LNCaP clone FGC (cell line): ENCODE measurements around the gene PTTG2.

Experiments used
- DNase-seq: peaks from one replicate; pipeline ENCODE4 v3.0.0-alpha.2; 2011; ENCODE audit warnings: low read depth
- H3K4me3 ChIP-seq: 2 replicates; pipeline ENCODE4 v1.5.1; 2011; ENCODE audit warnings: mild to moderate bottlenecking, low read depth, low read length, control low read depth
- CTCF ChIP-seq: IDR thresholded peaks from 2 replicates; pipeline ENCODE4 v1.5.1; 2012; ENCODE audit warnings: mild to moderate bottlenecking; ENCODE audit not compliant: control insufficient read depth, insufficient read depth; ENCODE audit errors: extremely low read depth

PTTG2 gene

GRCh38 chr4:37999000-37999716 is 39.0 kb downstream of the PTTG2 start:
- H3K4me3 ChIP-seq: no peak overlapping the region
- DNase-seq: no peak
- TF ChIP-seq CTCF: no peak

DNA sequence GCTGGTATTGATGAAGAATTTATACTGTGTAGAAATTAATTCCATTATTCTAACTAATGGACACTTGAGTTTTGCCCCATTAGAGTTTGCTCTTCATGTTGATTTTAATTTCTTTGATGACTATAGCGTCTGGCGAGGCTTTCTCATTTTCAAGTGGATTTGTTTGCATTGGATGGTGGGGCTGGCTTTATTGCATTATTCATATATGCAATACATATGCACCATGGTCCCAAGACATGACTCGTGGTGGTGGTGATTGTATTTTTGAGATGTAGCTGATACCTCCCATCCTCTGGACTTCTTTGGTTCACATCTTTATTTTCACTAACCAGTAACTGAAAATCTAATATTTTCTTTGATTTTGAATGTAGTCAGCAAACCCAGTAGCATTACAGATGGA is 39.8 kb downstream of the PTTG2 start:
- H3K4me3 ChIP-seq: no peak overlapping the region
- DNase-seq: no peak
- no peak for TF ChIP-seq CTCF

DNA sequence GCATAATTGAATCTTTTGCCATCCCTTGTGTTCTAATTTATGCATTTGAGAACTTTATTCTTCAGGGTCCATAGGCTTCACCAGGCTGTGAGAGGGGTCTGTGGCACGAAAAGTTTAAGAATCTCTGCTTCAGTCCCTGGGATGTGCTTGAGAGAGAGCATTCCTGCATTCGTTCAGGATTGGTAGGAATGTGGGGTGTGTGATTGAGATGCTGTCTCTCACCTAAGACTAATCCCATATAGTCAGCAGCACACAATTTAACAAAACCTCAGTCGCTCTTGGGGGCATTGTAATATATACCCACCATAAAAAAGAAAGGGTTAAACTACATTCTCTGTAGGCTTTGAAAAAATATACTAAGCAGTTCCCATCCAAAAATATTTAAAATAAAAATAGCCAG is 41.7 kb downstream of the PTTG2 start:
- H3K4me3 ChIP-seq: no peak overlapping the region
- TF ChIP-seq CTCF: no peak
- no peak for DNase-seq

DNA sequence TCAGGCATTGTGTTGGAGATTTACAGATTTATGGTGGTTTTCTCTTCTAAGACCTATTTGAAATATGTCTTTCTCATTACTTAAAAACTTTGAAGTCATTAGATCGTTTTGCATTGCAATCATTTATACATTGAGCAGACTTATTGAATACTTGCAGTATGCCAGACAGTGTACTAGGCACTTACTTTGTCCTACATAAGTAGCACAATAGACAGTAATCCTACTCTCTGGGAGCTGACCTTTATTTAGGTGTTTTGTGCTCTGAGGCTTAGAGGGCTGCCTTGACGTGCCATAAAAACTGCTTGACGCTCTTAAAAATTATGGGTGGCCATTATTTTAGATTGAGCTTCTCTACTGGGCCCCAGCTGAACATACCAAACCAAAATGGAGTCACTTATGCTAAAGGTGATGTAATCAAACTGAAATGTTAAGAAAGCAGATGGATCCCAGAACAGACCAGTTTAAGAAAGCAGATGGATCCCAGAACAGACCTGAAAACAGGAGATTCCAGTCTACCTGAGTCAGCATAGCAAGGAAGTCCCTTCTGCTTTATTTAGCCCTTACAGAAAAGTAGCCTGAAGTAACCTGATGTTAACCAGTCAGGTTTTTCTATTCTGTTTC is 42.4 kb downstream of the PTTG2 start:
- no peak overlapping the region for H3K4me3 ChIP-seq
- TF ChIP-seq CTCF: no peak

DNA sequence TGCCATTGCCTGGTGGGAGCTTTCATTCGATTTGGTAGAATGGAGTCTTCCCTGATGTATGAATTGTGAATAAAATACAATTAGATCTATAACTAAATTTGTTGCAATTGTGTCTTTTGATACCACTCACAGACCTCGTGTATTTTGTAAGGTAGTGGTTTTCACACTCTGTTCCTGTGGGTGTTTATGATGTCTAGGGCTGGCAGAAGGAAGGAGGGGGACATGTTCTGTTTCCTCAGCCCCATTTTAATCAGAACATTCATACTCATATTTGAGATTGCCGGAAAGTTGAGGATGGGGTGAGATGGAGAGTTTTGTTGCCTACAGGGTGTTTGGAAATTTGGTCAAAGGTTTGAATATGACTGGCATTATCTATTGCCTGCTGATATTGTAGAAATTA is 42.9 kb downstream of the PTTG2 start:
- DNase-seq: no peak
- no peak for TF ChIP-seq CTCF
- no peak overlapping the region for H3K4me3 ChIP-seq

More for the DNA sequence above, 42.4 kb downstream of the PTTG2 start:
- DNase-seq: no peak

DNA sequence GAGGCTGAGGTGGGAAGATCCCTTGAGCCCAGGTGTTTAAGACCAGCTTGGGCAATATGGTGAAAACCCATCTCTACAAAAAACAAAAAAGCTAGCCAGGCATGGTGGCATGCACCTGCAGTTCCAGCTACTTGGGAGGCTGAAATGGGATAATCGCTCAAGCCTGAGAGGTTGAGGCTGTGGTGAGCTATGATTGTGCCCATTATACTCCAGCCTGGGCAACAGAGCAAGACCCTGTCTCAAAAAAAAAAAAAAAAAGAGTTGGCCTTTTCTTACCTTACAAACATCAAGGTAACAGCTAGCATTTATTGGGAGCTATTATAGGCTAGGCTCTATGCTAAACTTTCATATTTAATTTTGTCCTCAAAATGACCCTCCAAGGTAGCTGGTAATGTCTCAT is 43.4 kb downstream of the PTTG2 start:
- TF ChIP-seq CTCF: no peak
- no peak overlapping the region for H3K4me3 ChIP-seq
- DNase-seq: no peak

DNA sequence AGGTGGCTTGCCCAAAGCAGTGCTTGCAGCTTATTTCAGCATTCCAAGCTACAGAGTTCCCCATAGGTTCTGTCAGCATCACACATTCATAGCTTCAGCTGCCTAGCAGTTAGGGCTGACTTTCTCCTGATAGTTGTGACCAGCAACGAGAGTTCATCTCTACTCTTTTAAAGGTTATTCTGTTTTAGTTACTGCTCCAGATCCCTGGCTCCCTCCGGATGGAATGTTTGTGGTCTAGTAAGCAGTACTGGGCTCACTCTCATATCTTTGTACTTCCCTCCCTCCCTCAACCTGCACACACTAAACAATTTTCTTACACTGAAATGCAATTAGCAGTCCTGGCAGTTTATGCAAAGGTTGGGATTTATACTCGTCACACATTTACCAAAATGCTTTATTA is 43.9 kb downstream of the PTTG2 start:
- no peak for TF ChIP-seq CTCF
- DNase-seq: no peak
- no peak overlapping the region for H3K4me3 ChIP-seq
